ENCODE measurements around the gene IMPA2.
"Not testable (repeated sequence)": the region's sequence is repeated elsewhere in the genome, so short reads cannot be mapped to it uniquely, and the experiment has no call there.

The IMPA2 gene

GRCh38 chr18:12076424-12077140 lies 95.3 kb downstream of the IMPA2 start (continued):
- no peak for TF ChIP-seq SP7 (tag by site-specific recombination; IDR thresholded peaks at IDR 0.05)
- TF ChIP-seq ZSCAN30 (tag by site-specific recombination; IDR thresholded peaks at IDR 0.05), result no peak
- TF ChIP-seq ZBTB7A (tag by site-specific recombination; IDR thresholded peaks at IDR 0.05; ENCODE audit: low read depth), result no peak
- TF ChIP-seq ZSCAN18 (tag by site-specific recombination; IDR thresholded peaks at IDR 0.05), result no peak

GRCh38 chr18:12077994-12078393 lies 96.7 kb downstream of the IMPA2 start:
- CTCF ChIA-PET, result interaction anchor here (0.6 kb wide), 1 partner anchor 348 kb away, joined by 6 read pairs; no protein-coding TSS in a partner anchor
- H3K36me3 ChIP-seq (ENCODE audit: control insufficient read depth in 2 of 2, insufficient read depth in 1 of 2, low read length in 2 of 2); POLR2A ChIA-PET: not testable (repeated sequence)

GRCh38 chr18:12079491-12080237 lies 98.4 kb downstream of the IMPA2 start:
- Histone ChIP-seq H3K36me3 (ENCODE audit: control insufficient read depth in 2 of 2, insufficient read depth in 1 of 2, low read length in 2 of 2) (no peaks in the 10 kb centered on the region), H3K4me3 (ENCODE audit: low read depth, low read length) (no peak overlapping the region), H3K4me1 (ENCODE audit: control insufficient read depth, insufficient read depth, low read length) (no peaks in the 10 kb centered on the region), H3K9me3 (ENCODE audit: control insufficient read depth, insufficient read depth, low read depth, low read length) (no peaks in the 10 kb centered on the region), H3K27ac (ENCODE audit: extremely low read depth, low read depth, low read length) (no peak overlapping the region)
- CTCF ChIA-PET, result no interaction called here
- TF ChIP-seq SP2 (tag by site-specific recombination; IDR thresholded peaks at IDR 0.05), result no peak
- TF ChIP-seq ZEB2 (tag by site-specific recombination; IDR thresholded peaks at IDR 0.05), result no peak
- TF ChIP-seq ZNF214 (tag by site-specific recombination; IDR thresholded peaks at IDR 0.05; ENCODE audit: borderline replicate concordance), result no peak
- no peak for TF ChIP-seq ZNF510 (tag by site-specific recombination; IDR thresholded peaks at IDR 0.05; ENCODE audit: insufficient replicate concordance)
- TF ChIP-seq ZNF248 (tag by site-specific recombination; IDR thresholded peaks at IDR 0.05), result no peak
- POLR2A ChIA-PET, result no interaction called here

More at GRCh38 chr18:12077994-12078393, 96.7 kb downstream of the IMPA2 start:
- H3K4me1 ChIP-seq (ENCODE audit: control insufficient read depth, insufficient read depth, low read length); H3K9me3 ChIP-seq (ENCODE audit: control insufficient read depth, insufficient read depth, low read depth, low read length); H3K4me3 ChIP-seq (ENCODE audit: low read depth, low read length); H3K27ac ChIP-seq (ENCODE audit: extremely low read depth, low read depth, low read length): not testable (repeated sequence)

All from HEK293 (cell line).